ENCODE results near the gene HCN3.

The HCN3 gene

GRCh38 chr1:155269381-155269780 lies 7.9 kb upstream of the HCN3 start:
- Histone ChIP-seq H3K9ac (ENCODE audit: low read depth, low read length) (no peak overlapping the region), H3K4me1 (ENCODE audit: insufficient read depth, low read length) (peaks cover 3% of the 10 kb centered on the region; the same call in 1 of the 2 replicates), H3K27me3 (ENCODE audit: insufficient read depth, low read length) (no peaks in the 10 kb centered on the region), H3K27ac (ENCODE audit: low read length) (no peak overlapping the region), H3K9me3 (ENCODE audit: insufficient read depth, low read depth, low read length) (no peaks in the 10 kb centered on the region), H3K36me3 (ENCODE audit: insufficient read depth, low read depth, low read length) (peaks cover 72% of the 10 kb centered on the region), H3K4me3 (ENCODE audit: low read length) (no peak overlapping the region)

GRCh38 chr1:155272466-155273342 lies 4.6 kb upstream of the HCN3 start:
- H3K27me3 ChIP-seq (ENCODE audit: insufficient read depth, low read length), result peaks cover 15% of the 10 kb centered on the region
- H3K4me3 ChIP-seq (ENCODE audit: low read length), result peak overlapping the region; percentile 98
- H3K4me1 ChIP-seq (ENCODE audit: insufficient read depth, low read length), result peaks cover 5% of the 10 kb centered on the region; the same call in 1 of the 2 replicates
- H3K9me3 ChIP-seq (ENCODE audit: insufficient read depth, low read depth, low read length), result no peaks in the 10 kb centered on the region
- peaks cover 39% of the 10 kb centered on the region for H3K36me3 ChIP-seq (ENCODE audit: insufficient read depth, low read depth, low read length)
- peak overlapping the region; percentile 84 for H3K27ac ChIP-seq (ENCODE audit: low read length)
- peak overlapping the region; percentile 96 for H3K9ac ChIP-seq (ENCODE audit: low read depth, low read length)

GRCh38 chr1:155273343-155274245 lies 3.7 kb upstream of the HCN3 start, which contains the start of gene CLK2:
TSS of gene CLK2 (minus strand) at chr1:155273504. CDS start at chr1:155270977, 2,527 bp downstream.
- no peaks in the 10 kb centered on the region for H3K9me3 ChIP-seq (ENCODE audit: insufficient read depth, low read depth, low read length)
- H3K27me3 ChIP-seq (ENCODE audit: insufficient read depth, low read length), result peaks cover 15% of the 10 kb centered on the region
- peak within 1 kb of the TSS; percentile 96 for H3K9ac ChIP-seq (ENCODE audit: low read depth, low read length)
- H3K27ac ChIP-seq (ENCODE audit: low read length), result peak within 1 kb of the TSS; percentile 88
- H3K4me3 ChIP-seq (ENCODE audit: low read length), result peak within 1 kb of the TSS; percentile 98
- peaks cover 6% of the 10 kb centered on the region for H3K4me1 ChIP-seq (ENCODE audit: insufficient read depth, low read length)
- peaks cover 30% of the 10 kb centered on the region for H3K36me3 ChIP-seq (ENCODE audit: insufficient read depth, low read depth, low read length)

GRCh38 chr1:155277902-155278688 lies 832 bp downstream of the HCN3 start:
- peaks cover 15% of the 10 kb centered on the region for H3K4me1 ChIP-seq (ENCODE audit: insufficient read depth, low read length)
- no peak overlapping the region for H3K27ac ChIP-seq (ENCODE audit: low read length)
- H3K4me3 ChIP-seq (ENCODE audit: low read length), result peak overlapping the region; percentile 70
- peaks cover 15% of the 10 kb centered on the region for H3K27me3 ChIP-seq (ENCODE audit: insufficient read depth, low read length)
- peak overlapping the region; percentile 41; the same call in 1 of the 2 replicates for H3K9ac ChIP-seq (ENCODE audit: low read depth, low read length)
- H3K9me3 ChIP-seq (ENCODE audit: insufficient read depth, low read depth, low read length), result no peaks in the 10 kb centered on the region
- H3K36me3 ChIP-seq (ENCODE audit: insufficient read depth, low read depth, low read length), result no peaks in the 10 kb centered on the region

DNA sequence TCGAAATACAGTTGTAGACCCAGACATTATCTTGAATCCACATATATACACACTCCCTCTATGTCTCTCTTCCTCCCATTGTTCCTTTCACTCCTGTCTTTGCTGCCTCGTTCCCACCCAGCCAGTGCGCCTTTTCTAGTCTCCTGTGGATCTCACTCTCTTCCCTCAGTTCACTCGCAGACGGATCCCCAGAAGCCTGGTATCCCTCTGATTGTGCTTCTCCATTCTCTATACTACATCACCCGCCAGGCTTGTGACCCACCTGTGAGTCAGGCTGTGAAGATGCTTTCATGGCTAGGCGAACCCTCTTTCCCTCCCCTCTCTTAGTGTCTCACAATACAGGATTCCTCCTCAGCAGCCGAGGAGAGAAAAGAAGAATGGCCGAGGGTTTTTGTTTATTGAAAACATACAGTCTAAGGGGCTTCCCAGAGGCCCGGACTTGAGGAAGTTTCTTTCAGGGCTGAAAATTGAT lies 1.5 kb downstream of the HCN3 start:
- Histone ChIP-seq H3K9ac (ENCODE audit: low read depth, low read length) (peak overlapping the region; percentile 7; the same call in 1 of the 2 replicates), H3K27ac (ENCODE audit: low read length) (no peak overlapping the region), H3K4me1 (ENCODE audit: insufficient read depth, low read length) (peaks cover 13% of the 10 kb centered on the region), H3K27me3 (ENCODE audit: insufficient read depth, low read length) (peaks cover 15% of the 10 kb centered on the region), H3K36me3 (ENCODE audit: insufficient read depth, low read depth, low read length) (no peaks in the 10 kb centered on the region), H3K9me3 (ENCODE audit: insufficient read depth, low read depth, low read length) (no peaks in the 10 kb centered on the region), H3K4me3 (ENCODE audit: low read length) (peak overlapping the region; percentile 40; the same call in 1 of the 2 replicates)

DNA sequence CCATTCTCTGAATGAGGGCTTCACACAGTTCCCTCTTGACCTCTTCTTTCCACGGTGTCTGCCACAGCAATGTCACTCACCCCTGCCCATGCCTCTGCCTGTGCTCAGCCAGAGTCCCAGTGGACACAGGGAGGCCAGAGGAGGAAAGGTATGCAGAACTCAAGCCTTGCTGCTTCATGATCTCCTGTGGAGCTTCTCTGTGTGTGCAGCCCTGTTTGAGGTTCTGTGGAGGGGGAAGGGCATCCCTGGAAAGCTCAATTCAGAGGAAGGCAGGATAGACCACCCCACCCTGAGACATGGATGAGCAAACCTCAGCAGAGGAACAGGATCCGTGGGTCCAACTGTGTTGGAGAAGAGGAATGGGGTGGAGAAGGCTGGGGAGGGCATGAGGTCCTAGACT lies 2.0 kb downstream of the HCN3 start:
- no peak overlapping the region for H3K27ac ChIP-seq (ENCODE audit: low read length)
- no peak overlapping the region for H3K9ac ChIP-seq (ENCODE audit: low read depth, low read length)
- H3K9me3 ChIP-seq (ENCODE audit: insufficient read depth, low read depth, low read length), result no peaks in the 10 kb centered on the region
- H3K36me3 ChIP-seq (ENCODE audit: insufficient read depth, low read depth, low read length), result no peaks in the 10 kb centered on the region
- peaks cover 13% of the 10 kb centered on the region for H3K4me1 ChIP-seq (ENCODE audit: insufficient read depth, low read length)
- 0 out of 2 replicates have a peak overlapping the region, but pooled peaks have one; percentile 2 for H3K4me3 ChIP-seq (ENCODE audit: low read length)
- H3K27me3 ChIP-seq (ENCODE audit: insufficient read depth, low read length), result peaks cover 15% of the 10 kb centered on the region

GRCh38 chr1:155282488-155283091 lies 5.3 kb downstream of the HCN3 start:
- H3K4me1 ChIP-seq (ENCODE audit: insufficient read depth, low read length), result peaks cover 11% of the 10 kb centered on the region

DNA sequence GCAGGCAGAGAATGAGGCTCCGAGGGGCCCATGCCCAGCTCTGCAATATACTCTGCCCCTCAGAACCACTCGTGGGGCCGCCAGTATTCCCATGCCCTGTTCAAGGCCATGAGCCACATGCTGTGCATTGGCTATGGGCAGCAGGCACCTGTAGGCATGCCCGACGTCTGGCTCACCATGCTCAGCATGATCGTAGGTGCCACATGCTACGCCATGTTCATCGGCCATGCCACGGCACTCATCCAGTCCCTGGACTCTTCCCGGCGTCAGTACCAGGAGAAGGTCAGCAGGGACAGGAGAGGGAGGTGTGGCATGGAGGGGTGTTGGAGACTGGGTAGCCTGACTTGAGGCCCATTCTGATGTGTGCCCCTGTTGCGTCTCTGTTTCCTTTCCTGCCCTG lies 7.2 kb downstream of the HCN3 start:
- Histone ChIP-seq H3K36me3 (ENCODE audit: insufficient read depth, low read depth, low read length) (no peaks in the 10 kb centered on the region), H3K4me1 (ENCODE audit: insufficient read depth, low read length) (peaks cover under 1% of the 10 kb centered on the region; the same call in 1 of the 2 replicates), H3K4me3 (ENCODE audit: low read length) (no peak overlapping the region), H3K9me3 (ENCODE audit: insufficient read depth, low read depth, low read length) (no peaks in the 10 kb centered on the region), H3K27me3 (ENCODE audit: insufficient read depth, low read length) (no peaks in the 10 kb centered on the region), H3K9ac (ENCODE audit: low read depth, low read length) (no peak overlapping the region), H3K27ac (ENCODE audit: low read length) (no peak overlapping the region)

More at GRCh38 chr1:155282488-155283091, 5.3 kb downstream of the HCN3 start:
- Histone ChIP-seq H3K9me3 (ENCODE audit: insufficient read depth, low read depth, low read length) (no peaks in the 10 kb centered on the region), H3K4me3 (ENCODE audit: low read length) (no peak overlapping the region), H3K36me3 (ENCODE audit: insufficient read depth, low read depth, low read length) (no peaks in the 10 kb centered on the region), H3K9ac (ENCODE audit: low read depth, low read length) (no peak overlapping the region), H3K27me3 (ENCODE audit: insufficient read depth, low read length) (no peaks in the 10 kb centered on the region), H3K27ac (ENCODE audit: low read length) (no peak overlapping the region)

DNA sequence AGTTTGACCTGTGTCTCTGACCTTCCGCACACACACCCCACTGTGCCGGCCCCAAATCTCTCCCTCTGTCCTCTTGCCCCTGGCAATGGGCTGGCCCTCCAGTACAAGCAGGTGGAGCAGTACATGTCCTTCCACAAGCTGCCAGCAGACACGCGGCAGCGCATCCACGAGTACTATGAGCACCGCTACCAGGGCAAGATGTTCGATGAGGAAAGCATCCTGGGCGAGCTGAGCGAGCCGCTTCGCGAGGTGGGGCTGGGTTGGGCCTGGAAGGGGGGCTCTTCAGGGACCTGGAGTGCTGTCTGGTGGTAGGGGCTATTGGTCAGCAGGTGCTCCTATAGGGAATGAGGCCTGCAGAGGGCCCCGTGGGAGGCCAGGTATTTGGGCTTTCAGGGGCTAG lies 7.8 kb downstream of the HCN3 start:
- H3K9ac ChIP-seq (ENCODE audit: low read depth, low read length), result no peak overlapping the region
- H3K36me3 ChIP-seq (ENCODE audit: insufficient read depth, low read depth, low read length), result no peaks in the 10 kb centered on the region
- no peaks in the 10 kb centered on the region for H3K4me1 ChIP-seq (ENCODE audit: insufficient read depth, low read length)
- no peak overlapping the region for H3K4me3 ChIP-seq (ENCODE audit: low read length)
- no peaks in the 10 kb centered on the region for H3K9me3 ChIP-seq (ENCODE audit: insufficient read depth, low read depth, low read length)
- no peaks in the 10 kb centered on the region for H3K27me3 ChIP-seq (ENCODE audit: insufficient read depth, low read length)
- no peak overlapping the region for H3K27ac ChIP-seq (ENCODE audit: low read length)

- Histone ChIP-seq H3K9me3 (ENCODE audit: insufficient read depth, low read depth, low read length) (no peaks in the 10 kb centered on the region), H3K27ac (ENCODE audit: low read length) (no peak overlapping the region), H3K36me3 (ENCODE audit: insufficient read depth, low read depth, low read length) (no peaks in the 10 kb centered on the region), H3K4me3 (ENCODE audit: low read length) (no peak overlapping the region), H3K4me1 (ENCODE audit: insufficient read depth, low read length) (no peaks in the 10 kb centered on the region), H3K9ac (ENCODE audit: low read depth, low read length) (no peak overlapping the region), H3K27me3 (ENCODE audit: insufficient read depth, low read length) (no peaks in the 10 kb centered on the region)
These were observed 8.4 kb downstream of the HCN3 start for GRCh38 chr1:155285631-155286044.
